K562 (cell line): ENCODE results near the gene PIP4K2C. TPM values are rescaled to one million over a fixed set of nuclear protein-coding genes. Genes with fewer than 3 reads are reported as not detected.

ENCODE experiments used
- BCL6 ChIP-seq: fragments of 250-450 bp; sonication (Bioruptor Pico); IDR thresholded peaks from 2 replicates; pipeline ENCODE4 v1.4.0; 2020
- CC2D1A ChIP-seq: fragments of 450-650 bp; IDR thresholded peaks from 2 replicates; pipeline ENCODE4 v1.6.1; 2017; ENCODE audit warnings: mild to moderate bottlenecking
- FIP1L1 ChIP-seq: fragments of 200-400 bp; formaldehyde crosslinking; IDR thresholded peaks from 2 replicates; pipeline ENCODE4 v1.6.1; 2018; ENCODE audit warnings: mild to moderate bottlenecking, low read depth, low read length; ENCODE audit not compliant: poor library complexity, severe bottlenecking
- JUND ChIP-seq, 2 experiments: IDR thresholded peaks; 2 replicates in 1 of 2; 3 replicates in 1 of 2; pipeline ENCODE4 v1.6.1; 2011; ENCODE audit warnings: borderline replicate concordance in 2 of 2, low read depth in 2 of 2, low read length in 2 of 2, improper control_type of control experiment in 1 of 2, missing biosample characterization in 1 of 2, missing genetic modification characterization in 1 of 2, missing genetic modification reagents in 1 of 2
- KAT7 ChIP-seq: sonication (generic); formaldehyde crosslinking; IDR thresholded peaks from 2 replicates; pipeline ENCODE4 v1.8.0; 2022; ENCODE audit warnings: missing genetic modification reagents, mild to moderate bottlenecking, borderline replicate concordance
- MBD1 ChIP-seq: fragments of 250-450 bp; sonication (Bioruptor Pico); IDR thresholded peaks from 2 replicates; pipeline ENCODE4 v1.8.0; 2022; ENCODE audit warnings: inconsistent platforms
- NR2C2 ChIP-seq, 2 experiments: fragments of 200-800 bp in 1 of 2; sonication (Bioruptor generic) in 1 of 2; sonication (generic) in 1 of 2; formaldehyde crosslinking in 1 of 2; IDR thresholded peaks; 2 replicates each; pipeline versions ENCODE4 v1.6.1 to v1.8.0; 2016 to 2022; ENCODE audit warnings: mild to moderate bottlenecking in 1 of 2, missing compliant biosample characterization in 1 of 2, missing genetic modification characterization in 1 of 2, missing genetic modification reagents in 1 of 2
- NRF1 ChIP-seq, 2 experiments: fragments of 450-650 bp; IDR thresholded peaks in 1 of 2; conservative IDR thresholded peaks in 1 of 2; 2 replicates each; pipeline ENCODE4 v1.6.1; 2014; ENCODE audit warnings: mild to moderate bottlenecking in 2 of 2
- RAD21 ChIP-seq, 2 experiments: fragments of 250-450 bp in 1 of 2; fragments of 450-650 bp in 1 of 2; sonication (Bioruptor Pico) in 1 of 2; formaldehyde crosslinking in 1 of 2; IDR thresholded peaks in 1 of 2; conservative IDR thresholded peaks in 1 of 2; 2 replicates each; pipeline versions ENCODE4 v1.4.0 to v1.8.0; 2020 to 2022; ENCODE audit warnings: mild to moderate bottlenecking in 2 of 2, moderate library complexity in 1 of 2
- STAG1 ChIP-seq: sonication (generic); formaldehyde crosslinking; IDR thresholded peaks from 2 replicates; pipeline ENCODE4 v1.5.0; 2020; ENCODE audit warnings: missing genetic modification reagents, borderline replicate concordance
- THRB ChIP-seq: fragments of 450-650 bp; formaldehyde crosslinking; conservative IDR thresholded peaks from 2 replicates; pipeline ENCODE4 v1.4.0; 2022; ENCODE audit warnings: mild to moderate bottlenecking, missing genetic modification characterization
- YY1 ChIP-seq, 3 experiments: IDR thresholded peaks; 2 replicates each; pipeline ENCODE4 v1.6.1; 2011; ENCODE audit warnings: low read length in 2 of 3, mild to moderate bottlenecking in 2 of 3, moderate library complexity in 2 of 3, borderline replicate concordance in 1 of 3, control low read depth in 1 of 3, low read depth in 1 of 3; ENCODE audit not compliant: insufficient read depth in 3 of 3, insufficient replicate concordance in 2 of 3, control insufficient read depth in 1 of 3, insufficient read length in 1 of 3; ENCODE audit errors: extremely low read depth in 1 of 3
- ZBTB26 ChIP-seq: fragments of 450-650 bp; formaldehyde crosslinking; IDR thresholded peaks from 2 replicates; pipeline ENCODE4 v1.4.0; 2022; ENCODE audit warnings: missing genetic modification characterization
- polyA plus RNA-seq, 8 experiments: library from polyadenylated mRNA; depleted of rRNA in 4 of 8; stranded (reverse) in 5 of 8; unstranded in 3 of 8; fragments of >200 nt; fragmentation: Nextera tagmentation in 2 of 8; fragmentation: Illumina TruSeq in 1 of 8; extraction: Ambion mirVana in 2 of 8; extraction: Trizol in 1 of 8; gene quantifications; 2 replicates each; pipeline versions ENCODE4 v1.2.1 to v1.2.3, GENCODE V29; 2011 to 2014; ENCODE audit warnings: inconsistent platforms in 1 of 8, missing spikeins in 1 of 8
- total RNA-seq, 7 experiments: library from RNA; depleted of rRNA in 6 of 7; stranded (reverse); fragments of >200 nt in 6 of 7; fragmentation: Illumina TruSeq in 2 of 7; extraction: Trizol in 2 of 7; gene quantifications; 2 replicates each; pipeline versions ENCODE4 v1.2.1 to v1.2.3, GENCODE V29; 2011 to 2021; ENCODE audit warnings: low replicate concordance in 1 of 7
- TF ChIP-seq, protein P1 (sequence below): fragments of 250-450 bp; sonication (Bioruptor Pico); IDR thresholded peaks from 2 replicates; pipeline ENCODE4 v1.5.0; 2020; ENCODE audit warnings: mild to moderate bottlenecking
- TF ChIP-seq, protein P2 (sequence below), 3 experiments: IDR thresholded peaks in 2 of 3; conservative IDR thresholded peaks in 1 of 3; 2 replicates each; pipeline ENCODE4 v1.5.1; 2011 to 2012; ENCODE audit warnings: low read length in 3 of 3, mild to moderate bottlenecking in 3 of 3, control low read depth in 2 of 3, improper control_type of control experiment in 1 of 3, inconsistent platforms in 1 of 3, low read depth in 1 of 3, mixed read lengths in 1 of 3, moderate library complexity in 1 of 3; ENCODE audit not compliant: insufficient read depth in 2 of 3

PIP4K2C gene
- total and polyA plus RNA-seq, 9 of the 15 experiments (the other 6 are each of a cell fraction or from before 2014, with no cell fraction given), result 9.0 to 41.4 (median 18.3) TPM

GRCh38 chr12:57621497-57622292 is 30.7 kb downstream of the PIP4K2C start (continued):
- TF ChIP-seq YY1 (IDR thresholded peaks at IDR 0.05; ENCODE audit: borderline replicate concordance in 1 of 3, control insufficient read depth in 1 of 3, extremely low read depth in 1 of 3, insufficient read depth in 3 of 3, insufficient read length in 1 of 3, insufficient replicate concordance in 2 of 3, low read depth in 1 of 3, low read length in 2 of 3) (peak in 1 of 3 experiments; percentile 32), RAD21 (CRISPR knock-in tag; conservative IDR thresholded peaks at IDR 0.05 in 1 of 2, IDR thresholded peaks at IDR 0.05 in 1 of 2) (peak; percentile 79 to 92), KAT7 (CRISPR knock-in tag) (0 out of 2 replicates have a peak, but pooled peaks have one; percentile 77), FIP1L1 (peak; percentile 55), THRB (CRISPR knock-in tag) (0 out of 2 replicates have a peak, but pooled peaks have one; percentile 38), CC2D1A (peak; percentile 70; the same call in 1 of the 2 replicates), STAG1 (CRISPR knock-in tag) (peak; percentile 56; the same call in 1 of the 2 replicates), ZBTB26 (CRISPR knock-in tag) (0 out of 2 replicates have a peak, but pooled peaks have one; percentile 70), NR2C2 (CRISPR knock-in tag; IDR thresholded peaks at IDR 0.05) (0 out of 2 replicates have a peak, but pooled peaks have one; percentile 14), NR2C2 (tag; IDR thresholded peaks at IDR 0.05) (no peak), JUND (IDR thresholded peaks at IDR 0.05; ENCODE audit: borderline replicate concordance, low read depth, low read length) (0 out of 2 replicates have a peak, but pooled peaks have one; percentile 53), JUND (tag; IDR thresholded peaks at IDR 0.05; ENCODE audit: borderline replicate concordance, low read depth, low read length) (peak; percentile 28; the same call in 1 of the 3 replicates), MBD1 (peak; percentile 65; the same call in 1 of the 2 replicates), NRF1 (conservative IDR thresholded peaks at IDR 0.05 in 1 of 2, IDR thresholded peaks at IDR 0.05 in 1 of 2) (peak; percentile 54 to 75; a peak in 3 of 4 replicates), BCL6 (CRISPR knock-in tag) (no peak)
- TF ChIP-seq, protein P1, sequence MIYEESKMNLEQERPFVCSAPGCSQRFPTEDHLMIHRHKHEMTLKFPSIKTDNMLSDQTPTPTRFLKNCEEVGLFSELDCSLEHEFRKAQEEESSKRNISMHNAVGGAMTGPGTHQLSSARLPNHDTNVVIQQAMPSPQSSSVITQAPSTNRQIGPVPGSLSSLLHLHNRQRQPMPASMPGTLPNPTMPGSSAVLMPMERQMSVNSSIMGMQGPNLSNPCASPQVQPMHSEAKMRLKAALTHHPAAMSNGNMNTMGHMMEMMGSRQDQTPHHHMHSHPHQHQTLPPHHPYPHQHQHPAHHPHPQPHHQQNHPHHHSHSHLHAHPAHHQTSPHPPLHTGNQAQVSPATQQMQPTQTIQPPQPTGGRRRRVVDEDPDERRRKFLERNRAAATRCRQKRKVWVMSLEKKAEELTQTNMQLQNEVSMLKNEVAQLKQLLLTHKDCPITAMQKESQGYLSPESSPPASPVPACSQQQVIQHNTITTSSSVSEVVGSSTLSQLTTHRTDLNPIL (CRISPR knock-in tag), result no peak
- TF ChIP-seq, protein P2, sequence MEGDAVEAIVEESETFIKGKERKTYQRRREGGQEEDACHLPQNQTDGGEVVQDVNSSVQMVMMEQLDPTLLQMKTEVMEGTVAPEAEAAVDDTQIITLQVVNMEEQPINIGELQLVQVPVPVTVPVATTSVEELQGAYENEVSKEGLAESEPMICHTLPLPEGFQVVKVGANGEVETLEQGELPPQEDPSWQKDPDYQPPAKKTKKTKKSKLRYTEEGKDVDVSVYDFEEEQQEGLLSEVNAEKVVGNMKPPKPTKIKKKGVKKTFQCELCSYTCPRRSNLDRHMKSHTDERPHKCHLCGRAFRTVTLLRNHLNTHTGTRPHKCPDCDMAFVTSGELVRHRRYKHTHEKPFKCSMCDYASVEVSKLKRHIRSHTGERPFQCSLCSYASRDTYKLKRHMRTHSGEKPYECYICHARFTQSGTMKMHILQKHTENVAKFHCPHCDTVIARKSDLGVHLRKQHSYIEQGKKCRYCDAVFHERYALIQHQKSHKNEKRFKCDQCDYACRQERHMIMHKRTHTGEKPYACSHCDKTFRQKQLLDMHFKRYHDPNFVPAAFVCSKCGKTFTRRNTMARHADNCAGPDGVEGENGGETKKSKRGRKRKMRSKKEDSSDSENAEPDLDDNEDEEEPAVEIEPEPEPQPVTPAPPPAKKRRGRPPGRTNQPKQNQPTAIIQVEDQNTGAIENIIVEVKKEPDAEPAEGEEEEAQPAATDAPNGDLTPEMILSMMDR (IDR thresholded peaks at IDR 0.05 in 2 of 3, conservative IDR thresholded peaks at IDR 0.05 in 1 of 3; ENCODE audit: insufficient read depth in 2 of 3, low read depth in 1 of 3, low read length in 3 of 3), result peak; percentile 81 to 95 (median 92)
